ENCODE results near the gene MAP1A. TPM values are rescaled to one million over a fixed set of nuclear protein-coding genes. Genes with fewer than 3 reads are reported as not detected.

MAP1A gene
- total and polyA plus RNA-seq, 2 of the 13 experiments (the other 11 are each of a cell fraction or from before 2014, with no cell fraction given), result 0.01 to 0.07 TPM

DNA sequence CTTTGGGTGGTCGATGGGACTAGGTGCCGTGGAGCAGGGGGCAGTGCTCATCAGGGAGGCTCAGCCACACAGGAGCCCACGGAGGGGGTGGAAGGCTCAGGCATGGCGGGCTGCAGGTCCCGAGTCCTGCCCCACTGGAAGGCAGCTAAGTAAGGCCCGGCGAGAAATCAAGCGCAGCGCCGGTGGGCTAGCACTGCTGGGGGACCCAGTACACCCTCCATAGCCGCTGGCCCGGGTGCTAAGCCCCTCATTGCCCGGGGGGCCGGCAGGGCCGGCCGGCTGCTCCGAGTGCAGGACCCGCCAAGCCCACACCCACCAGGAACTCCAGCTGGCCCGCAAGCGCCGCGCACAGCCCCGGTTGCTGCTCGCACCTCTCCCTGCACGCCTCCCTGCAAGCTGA is 43.5 kb upstream of the MAP1A start:
- ATAC-seq (no peak), FAIRE-seq (no peak), DNase-seq (ENCODE audit: low spot score) (no peak)
- CTCF ChIA-PET (ENCODE audit: low intra/inter-chr PET ratio, low total read pairs), result no interaction called here
- no peak overlapping the region for H3K4me2 ChIP-seq (ENCODE audit: low read depth, low read length)
- POLR2A ChIA-PET, result no interaction called here
- H3K36me3 ChIP-seq (replicated peaks in 1 of 2; ENCODE audit: control insufficient read depth in 1 of 2, insufficient read depth in 2 of 2, low read length in 2 of 2), result peaks cover 7 to 53% of the 10 kb centered on the region in 2 experiments
- no peaks in the 10 kb centered on the region for H3K27me3 ChIP-seq (ENCODE audit: control insufficient read depth in 1 of 2, insufficient read depth in 2 of 2, low read length in 2 of 2)
- no peaks in the 10 kb centered on the region for H4K20me1 ChIP-seq (ENCODE audit: insufficient read depth, low read length)
- H3K4me1 ChIP-seq (ENCODE audit: insufficient read depth, low read length), result no peaks in the 10 kb centered on the region
- H3K4me3 ChIP-seq (replicated peaks in 1 of 3; ENCODE audit: insufficient read depth in 1 of 3, low read depth in 2 of 3, low read length in 3 of 3), result no peak overlapping the region
- in situ Hi-C loops (cut with HindIII; ENCODE audit: extremely low pct_ligation_motif_present, low pct_unique_long_range_greater_than_20kb) (no loop called here), intact Hi-C loops (cut with micrococcal nuclease; ENCODE audit: unreplicated experiment) (no loop called here)
- no peak overlapping the region for H3K27ac ChIP-seq (ENCODE audit: extremely low read length, insufficient read depth, low read length)
- H3K79me2 ChIP-seq (ENCODE audit: insufficient read depth, low read length), result no peaks in the 10 kb centered on the region
- no TSS peak for BruUV-seq (replicated peaks)
- no peak overlapping the region for H2AFZ ChIP-seq (ENCODE audit: low read length)
- H3K9me3 ChIP-seq (ENCODE audit: low read length), result no peaks in the 10 kb centered on the region
- WGBS (ENCODE audit: low lambda C conversion rate), result 100% methylated on average over 9 of the region's 25 CpGs
- no peak overlapping the region for H3K9ac ChIP-seq (ENCODE audit: insufficient read depth, low read depth, low read length)
- TF ChIP-seq THAP11 (CRISPR knock-in tag; IDR thresholded peaks at IDR 0.05) (no peak), ZNF879 (CRISPR knock-in tag; IDR thresholded peaks at IDR 0.05) (no peak)

DNA sequence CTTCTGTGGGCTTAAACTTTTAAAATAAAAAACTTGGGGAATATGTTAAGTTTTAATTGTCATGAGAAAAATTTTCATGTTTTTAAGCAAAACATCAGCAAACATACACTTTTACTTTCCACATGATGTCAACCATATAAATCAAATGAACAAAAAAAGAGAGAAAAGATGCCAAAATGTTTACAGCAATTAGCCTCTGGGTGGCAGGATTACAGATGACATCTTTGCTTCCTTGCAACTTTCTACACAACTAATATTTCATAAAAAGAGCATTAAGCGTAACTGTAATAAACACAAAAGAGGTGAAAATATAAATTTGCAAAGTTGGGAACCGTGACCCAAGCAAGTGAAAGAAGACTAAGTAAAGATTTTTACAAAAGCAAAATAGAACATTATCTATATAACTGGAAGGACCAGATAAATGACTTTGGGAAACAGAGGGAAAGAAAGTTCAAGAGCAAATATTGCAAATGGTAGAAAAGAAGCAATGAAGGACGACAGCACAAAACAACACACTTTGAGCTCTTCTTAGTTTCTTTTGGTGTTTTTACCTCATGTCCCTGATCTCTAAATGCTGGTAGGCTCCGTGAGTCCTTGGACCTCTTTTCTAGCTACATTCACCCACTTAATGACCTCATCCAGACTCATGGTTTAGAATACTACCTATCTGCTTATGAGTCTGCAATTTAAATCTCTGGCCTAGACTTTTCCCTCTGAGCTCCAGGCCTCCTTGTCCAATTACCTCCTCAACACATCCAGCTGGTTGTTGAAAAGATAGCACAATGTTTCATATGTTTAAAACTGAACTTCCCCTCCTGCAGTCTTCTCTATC is 33.9 kb upstream of the MAP1A start:
- H4K20me1 ChIP-seq (ENCODE audit: insufficient read depth, low read length), result no peaks in the 10 kb centered on the region
- BruUV-seq (replicated peaks), result no TSS peak
- ATAC-seq (no peak), FAIRE-seq (no peak), DNase-seq (ENCODE audit: low spot score) (no peak)
- intact Hi-C loops (cut with micrococcal nuclease; ENCODE audit: unreplicated experiment) (loop anchor here (1.0 kb wide), 1 partner anchor 31 kb away; no protein-coding TSS in a partner anchor), in situ Hi-C loops (cut with HindIII; ENCODE audit: extremely low pct_ligation_motif_present, low pct_unique_long_range_greater_than_20kb) (no loop called here)
- CTCF ChIA-PET (ENCODE audit: low intra/inter-chr PET ratio, low total read pairs), result interaction anchor here (0.7 to 1.9 kb wide), 2 partner anchors 31 to 34 kb away, joined by 3 to 6 read pairs; partner anchors contain the start of gene MAP1A
- WGBS (ENCODE audit: low lambda C conversion rate), result 93% methylated on average over 4 of the region's 4 CpGs
- H3K27me3 ChIP-seq (ENCODE audit: control insufficient read depth in 1 of 2, insufficient read depth in 2 of 2, low read length in 2 of 2), result no peaks in the 10 kb centered on the region
- H2AFZ ChIP-seq (ENCODE audit: low read length), result no peak overlapping the region
- TF ChIP-seq ZNF850 (CRISPR knock-in tag; conservative IDR thresholded peaks at IDR 0.05) (no peak), ZNF484 (CRISPR knock-in tag; IDR thresholded peaks at IDR 0.05; ENCODE audit: borderline replicate concordance, low read depth) (no peak), ZBTB20 (CRISPR knock-in tag; IDR thresholded peaks at IDR 0.05; ENCODE audit: borderline replicate concordance, low read depth) (no peak), ATF7 (IDR thresholded peaks at IDR 0.05) (0 out of 2 replicates have a peak, but pooled peaks have one; percentile 11), ATF7 (CRISPR knock-in tag; IDR thresholded peaks at IDR 0.05) (no peak)
- H3K9me3 ChIP-seq (ENCODE audit: low read length), result no peaks in the 10 kb centered on the region
- POLR2A ChIA-PET, result no interaction called here
- no peaks in the 10 kb centered on the region for H3K79me2 ChIP-seq (ENCODE audit: insufficient read depth, low read length)
- no peak overlapping the region for H3K27ac ChIP-seq (ENCODE audit: extremely low read length, insufficient read depth, low read length)
- no peak overlapping the region for H3K9ac ChIP-seq (ENCODE audit: insufficient read depth, low read depth, low read length)
- H3K36me3 ChIP-seq (replicated peaks in 1 of 2; ENCODE audit: control insufficient read depth in 1 of 2, insufficient read depth in 2 of 2, low read length in 2 of 2), result peaks cover 4 to 23% of the 10 kb centered on the region in 2 experiments
- H3K4me2 ChIP-seq (ENCODE audit: low read depth, low read length), result no peak overlapping the region
- no peaks in the 10 kb centered on the region for H3K4me1 ChIP-seq (ENCODE audit: insufficient read depth, low read length)
- H3K4me3 ChIP-seq (replicated peaks in 1 of 3; ENCODE audit: insufficient read depth in 1 of 3, low read depth in 2 of 3, low read length in 3 of 3), result no peak overlapping the region

All from HepG2 (cell line).